HepG2 (cell line): ENCODE data around the gene TEKT1. TPM values are rescaled to one million over a fixed set of nuclear protein-coding genes. Genes with fewer than 3 reads are reported as not detected.

Source experiments
- GABPB1 ChIP-seq: IDR thresholded peaks from 2 replicates; pipeline ENCODE4 v1.6.1; 2016; ENCODE audit warnings: mild to moderate bottlenecking, missing genetic modification reagents, moderate library complexity, missing compliant biosample characterization
- GFI1 ChIP-seq: sonication (generic); formaldehyde crosslinking; IDR thresholded peaks from 2 replicates; pipeline ENCODE4 v1.5.0; 2020; ENCODE audit warnings: missing genetic modification reagents, mild to moderate bottlenecking, borderline replicate concordance
- HOXA5 ChIP-seq: sonication (generic); formaldehyde crosslinking; IDR thresholded peaks from 2 replicates; pipeline ENCODE4 v1.4.0; 2020; ENCODE audit warnings: missing genetic modification reagents
- JARID2 ChIP-seq: sonication (generic); formaldehyde crosslinking; IDR thresholded peaks from 2 replicates; pipeline ENCODE4 v1.8.1; 2023; ENCODE audit warnings: missing genetic modification reagents, inconsistent platforms; ENCODE audit not compliant: insufficient replicate concordance
- MAFF ChIP-seq: IDR thresholded peaks from 2 replicates; pipeline ENCODE4 v1.6.1; 2011; ENCODE audit warnings: low read depth, low read length, improper control_type of control experiment
- MAFG ChIP-seq: sonication (generic); formaldehyde crosslinking; IDR thresholded peaks from 2 replicates; pipeline ENCODE4 v1.5.1; 2020; ENCODE audit warnings: mild to moderate bottlenecking, missing genetic modification reagents
- NFE2L1 ChIP-seq: sonication (generic); formaldehyde crosslinking; IDR thresholded peaks from 2 replicates; pipeline ENCODE4 v1.4.0; 2020; ENCODE audit warnings: missing genetic modification reagents, mild to moderate bottlenecking, borderline replicate concordance
- SMC3 ChIP-seq: IDR thresholded peaks from 2 replicates; pipeline ENCODE4 v1.6.1; 2011; ENCODE audit warnings: low read length, improper control_type of control experiment
- SP2 ChIP-seq: sonication (generic); formaldehyde crosslinking; IDR thresholded peaks from 2 replicates; pipeline ENCODE4 v1.5.1; 2020; ENCODE audit warnings: mild to moderate bottlenecking, missing genetic modification reagents
- TAF1 ChIP-seq: sonication (generic); formaldehyde crosslinking; IDR thresholded peaks from 2 replicates; pipeline ENCODE4 v1.4.0; 2020; ENCODE audit warnings: missing genetic modification reagents
- WIZ ChIP-seq: sonication (generic); formaldehyde crosslinking; IDR thresholded peaks from 2 replicates; pipeline ENCODE4 v1.5.1; 2020; ENCODE audit warnings: mild to moderate bottlenecking, missing genetic modification reagents
- ZBTB7B ChIP-seq: sonication (generic); formaldehyde crosslinking; IDR thresholded peaks from 2 replicates; pipeline ENCODE4 v1.4.0; 2020; ENCODE audit warnings: missing genetic modification reagents
- ZFP82 ChIP-seq: sonication (generic); formaldehyde crosslinking; IDR thresholded peaks from 2 replicates; pipeline ENCODE4 v1.5.1; 2020; ENCODE audit warnings: mild to moderate bottlenecking, missing genetic modification reagents, borderline replicate concordance
- ZFY ChIP-seq: sonication (generic); formaldehyde crosslinking; IDR thresholded peaks from 2 replicates; pipeline ENCODE4 v1.4.0; 2020; ENCODE audit warnings: missing genetic modification reagents
- ZNF274 ChIP-seq: sonication (generic); formaldehyde crosslinking; IDR thresholded peaks from 2 replicates; pipeline ENCODE4 v1.5.1; 2020; ENCODE audit warnings: mild to moderate bottlenecking, missing genetic modification reagents
- polyA plus RNA-seq, 8 experiments: library from polyadenylated mRNA; depleted of rRNA in 3 of 8; stranded (reverse) in 7 of 8; unstranded in 1 of 8; fragments of >200 nt; fragmentation: Illumina TruSeq in 4 of 8; extraction: Trizol in 4 of 8; gene quantifications; 2 replicates each; pipeline versions ENCODE4 v1.2.1 to v1.2.3, GENCODE V29; 2011 to 2016; ENCODE audit warnings: low read depth in 4 of 8, missing spikeins in 1 of 8, mixed read lengths in 1 of 8; ENCODE audit not compliant: insufficient read depth in 1 of 8
- total RNA-seq, 5 experiments: library from RNA; depleted of rRNA; stranded (reverse); fragments of >200 nt; fragmentation: Illumina TruSeq; extraction: Trizol; gene quantifications; 2 replicates each; pipeline ENCODE4 v1.2.3, GENCODE V29; 2016; ENCODE audit warnings: low read depth in 1 of 5
- TF ChIP-seq, protein P1 (sequence below): sonication (generic); formaldehyde crosslinking; IDR thresholded peaks from 2 replicates; pipeline ENCODE4 v1.4.0; 2020; ENCODE audit warnings: missing genetic modification reagents
- TF ChIP-seq, protein P2 (sequence below): sonication (generic); formaldehyde crosslinking; IDR thresholded peaks from 2 replicates; pipeline ENCODE4 v1.4.0; 2020; ENCODE audit warnings: mild to moderate bottlenecking, missing genetic modification reagents
- TF ChIP-seq, protein P3 (sequence below): sonication (generic); formaldehyde crosslinking; IDR thresholded peaks from 2 replicates; pipeline ENCODE4 v1.5.1; 2020; ENCODE audit warnings: mild to moderate bottlenecking, missing genetic modification reagents, moderate library complexity
- TF ChIP-seq, protein P4 (sequence below): sonication (generic); formaldehyde crosslinking; conservative IDR thresholded peaks from 2 replicates; pipeline ENCODE4 v1.4.0; 2020; ENCODE audit warnings: missing genetic modification reagents
- TF ChIP-seq, protein P5 (sequence below): sonication (generic); formaldehyde crosslinking; IDR thresholded peaks from 2 replicates; pipeline ENCODE4 v1.4.0; 2020; ENCODE audit warnings: missing genetic modification reagents, borderline replicate concordance

Gene TEKT1
- total and polyA plus RNA-seq, 2 of the 13 experiments (the other 11 are each of a cell fraction or from before 2014, with no cell fraction given) = not detected

DNA sequence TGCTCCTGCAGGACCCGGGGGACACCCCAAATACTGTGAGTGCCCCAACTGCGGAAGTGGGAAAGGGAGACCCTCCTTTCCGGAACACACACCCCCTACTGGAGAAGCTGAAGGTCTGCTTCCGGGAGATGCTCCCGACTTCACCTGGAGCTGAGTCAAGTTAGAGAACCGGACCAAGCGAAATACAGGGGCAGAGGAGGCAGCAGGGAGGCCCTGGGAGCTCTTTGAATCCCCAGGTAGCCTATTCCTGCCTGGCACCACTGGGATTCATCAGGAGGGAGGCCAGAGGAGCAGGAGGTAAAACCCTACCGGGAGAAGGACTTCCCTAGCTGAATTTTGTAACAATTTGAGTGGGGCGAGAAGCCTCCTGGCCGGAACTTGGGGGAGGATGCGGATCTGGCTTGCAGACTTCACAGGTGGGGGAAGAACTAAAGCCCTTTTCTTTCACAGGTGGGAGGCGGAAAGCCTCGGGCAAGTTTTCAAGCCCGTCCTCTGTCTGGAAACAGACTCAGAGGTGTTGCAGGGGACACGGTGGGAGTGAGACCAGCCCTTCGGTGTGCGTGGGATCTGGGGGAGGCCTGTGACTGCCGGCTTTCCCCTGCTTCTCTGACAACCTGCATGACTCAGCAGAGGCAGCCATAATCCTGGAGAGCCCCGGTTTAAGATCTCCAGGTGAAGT is 22.4 kb upstream of the TEKT1 start (continued):
- TF ChIP-seq GFI1 (0 out of 2 replicates have a peak, but pooled peaks have one; percentile 16), MAFG (CRISPR knock-in tag) (peak; percentile 75), HOXA5 (CRISPR knock-in tag) (peak; percentile 37; the same call in 1 of the 2 replicates), MAFF (0 out of 2 replicates have a peak, but pooled peaks have one; percentile 41), JARID2 (no peak), ZNF274 (CRISPR knock-in tag) (0 out of 2 replicates have a peak, but pooled peaks have one; percentile 50), ZFY (CRISPR knock-in tag) (peak; percentile 69), TAF1 (peak; percentile 34; the same call in 1 of the 2 replicates), ZBTB7B (CRISPR knock-in tag) (peak; percentile 77), SP2 (no peak), WIZ (no peak), ZFP82 (CRISPR knock-in tag) (no peak), SMC3 (peak; percentile 25; the same call in 1 of the 2 replicates), NFE2L1 (CRISPR knock-in tag) (peak; percentile 94; the same call in 1 of the 2 replicates), GABPB1 (CRISPR knock-in tag) (peak; percentile 83)
- TF ChIP-seq, protein P1, sequence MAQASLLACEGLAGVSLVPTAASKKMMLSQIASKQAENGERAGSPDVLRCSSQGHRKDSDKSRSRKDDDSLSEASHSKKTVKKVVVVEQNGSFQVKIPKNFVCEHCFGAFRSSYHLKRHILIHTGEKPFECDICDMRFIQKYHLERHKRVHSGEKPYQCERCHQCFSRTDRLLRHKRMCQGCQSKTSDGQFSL = no peak
- TF ChIP-seq, protein P2, sequence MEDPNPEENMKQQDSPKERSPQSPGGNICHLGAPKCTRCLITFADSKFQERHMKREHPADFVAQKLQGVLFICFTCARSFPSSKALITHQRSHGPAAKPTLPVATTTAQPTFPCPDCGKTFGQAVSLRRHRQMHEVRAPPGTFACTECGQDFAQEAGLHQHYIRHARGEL (CRISPR knock-in tag) = 0 out of 2 replicates have a peak, but pooled peaks have one; percentile 11
- TF ChIP-seq, protein P3, sequence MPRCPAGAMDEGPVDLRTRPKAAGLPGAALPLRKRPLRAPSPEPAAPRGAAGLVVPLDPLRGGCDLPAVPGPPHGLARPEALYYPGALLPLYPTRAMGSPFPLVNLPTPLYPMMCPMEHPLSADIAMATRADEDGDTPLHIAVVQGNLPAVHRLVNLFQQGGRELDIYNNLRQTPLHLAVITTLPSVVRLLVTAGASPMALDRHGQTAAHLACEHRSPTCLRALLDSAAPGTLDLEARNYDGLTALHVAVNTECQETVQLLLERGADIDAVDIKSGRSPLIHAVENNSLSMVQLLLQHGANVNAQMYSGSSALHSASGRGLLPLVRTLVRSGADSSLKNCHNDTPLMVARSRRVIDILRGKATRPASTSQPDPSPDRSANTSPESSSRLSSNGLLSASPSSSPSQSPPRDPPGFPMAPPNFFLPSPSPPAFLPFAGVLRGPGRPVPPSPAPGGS (CRISPR knock-in tag) = 0 out of 2 replicates have a peak, but pooled peaks have one; percentile 34
- TF ChIP-seq, protein P4, sequence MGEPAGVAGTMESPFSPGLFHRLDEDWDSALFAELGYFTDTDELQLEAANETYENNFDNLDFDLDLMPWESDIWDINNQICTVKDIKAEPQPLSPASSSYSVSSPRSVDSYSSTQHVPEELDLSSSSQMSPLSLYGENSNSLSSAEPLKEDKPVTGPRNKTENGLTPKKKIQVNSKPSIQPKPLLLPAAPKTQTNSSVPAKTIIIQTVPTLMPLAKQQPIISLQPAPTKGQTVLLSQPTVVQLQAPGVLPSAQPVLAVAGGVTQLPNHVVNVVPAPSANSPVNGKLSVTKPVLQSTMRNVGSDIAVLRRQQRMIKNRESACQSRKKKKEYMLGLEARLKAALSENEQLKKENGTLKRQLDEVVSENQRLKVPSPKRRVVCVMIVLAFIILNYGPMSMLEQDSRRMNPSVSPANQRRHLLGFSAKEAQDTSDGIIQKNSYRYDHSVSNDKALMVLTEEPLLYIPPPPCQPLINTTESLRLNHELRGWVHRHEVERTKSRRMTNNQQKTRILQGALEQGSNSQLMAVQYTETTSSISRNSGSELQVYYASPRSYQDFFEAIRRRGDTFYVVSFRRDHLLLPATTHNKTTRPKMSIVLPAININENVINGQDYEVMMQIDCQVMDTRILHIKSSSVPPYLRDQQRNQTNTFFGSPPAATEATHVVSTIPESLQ = no peak
- TF ChIP-seq, protein P5, sequence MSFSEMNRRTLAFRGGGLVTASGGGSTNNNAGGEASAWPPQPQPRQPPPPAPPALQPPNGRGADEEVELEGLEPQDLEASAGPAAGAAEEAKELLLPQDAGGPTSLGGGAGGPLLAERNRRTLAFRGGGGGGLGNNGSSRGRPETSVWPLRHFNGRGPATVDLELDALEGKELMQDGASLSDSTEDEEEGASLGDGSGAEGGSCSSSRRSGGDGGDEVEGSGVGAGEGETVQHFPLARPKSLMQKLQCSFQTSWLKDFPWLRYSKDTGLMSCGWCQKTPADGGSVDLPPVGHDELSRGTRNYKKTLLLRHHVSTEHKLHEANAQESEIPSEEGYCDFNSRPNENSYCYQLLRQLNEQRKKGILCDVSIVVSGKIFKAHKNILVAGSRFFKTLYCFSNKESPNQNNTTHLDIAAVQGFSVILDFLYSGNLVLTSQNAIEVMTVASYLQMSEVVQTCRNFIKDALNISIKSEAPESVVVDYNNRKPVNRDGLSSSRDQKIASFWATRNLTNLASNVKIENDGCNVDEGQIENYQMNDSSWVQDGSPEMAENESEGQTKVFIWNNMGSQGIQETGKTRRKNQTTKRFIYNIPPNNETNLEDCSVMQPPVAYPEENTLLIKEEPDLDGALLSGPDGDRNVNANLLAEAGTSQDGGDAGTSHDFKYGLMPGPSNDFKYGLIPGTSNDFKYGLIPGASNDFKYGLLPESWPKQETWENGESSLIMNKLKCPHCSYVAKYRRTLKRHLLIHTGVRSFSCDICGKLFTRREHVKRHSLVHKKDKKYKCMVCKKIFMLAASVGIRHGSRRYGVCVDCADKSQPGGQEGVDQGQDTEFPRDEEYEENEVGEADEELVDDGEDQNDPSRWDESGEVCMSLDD = peak; percentile 74; the same call in 1 of the 2 replicates
